GM18499 (cell line): ENCODE results near the gene PATJ.
"Not testable (repeated sequence)": the region's sequence is repeated elsewhere in the genome, so short reads cannot be mapped to it uniquely, and the experiment has no call there.

Experiments
- ATAC-seq: cut with Tn5 transposase; IDR thresholded peaks from one replicate; pipeline ENCODE4 v1.9.1; 2021; ENCODE audit warnings: moderate number of reproducible peaks; ENCODE audit not compliant: insufficient read depth, unreplicated experiment

The PATJ gene

GRCh38 chr1:61746813-61747212 is 4.5 kb downstream of the PATJ start:
- no peak for ATAC-seq

GRCh38 chr1:61748566-61748965 is 6.3 kb downstream of the PATJ start:
- ATAC-seq = no peak

- ATAC-seq = no peak
These were observed 7.3 kb downstream of the PATJ start for GRCh38 chr1:61749574-61749973.

DNA sequence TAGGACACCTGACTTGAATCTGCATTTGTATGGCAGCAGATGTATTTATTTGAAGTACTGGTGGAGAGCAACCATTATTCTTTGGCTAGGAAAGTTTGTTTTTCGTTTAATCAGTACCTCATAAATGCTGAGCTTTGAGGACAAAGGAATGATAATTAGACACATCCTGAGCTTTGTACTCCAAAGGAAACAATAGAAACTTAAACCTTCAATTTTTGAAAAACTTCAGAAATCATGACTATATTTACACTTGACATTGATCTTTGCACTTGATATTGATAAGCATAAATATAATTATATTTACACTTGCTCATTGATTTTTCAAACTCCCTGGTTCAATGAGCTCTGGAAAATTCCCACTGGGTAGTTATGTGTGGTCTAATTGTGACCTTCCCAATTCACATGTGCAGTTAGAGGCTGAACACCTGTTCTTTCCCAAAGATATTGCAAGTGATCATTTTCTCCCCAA is 10.7 kb downstream of the PATJ start:
- ATAC-seq = no peak

DNA sequence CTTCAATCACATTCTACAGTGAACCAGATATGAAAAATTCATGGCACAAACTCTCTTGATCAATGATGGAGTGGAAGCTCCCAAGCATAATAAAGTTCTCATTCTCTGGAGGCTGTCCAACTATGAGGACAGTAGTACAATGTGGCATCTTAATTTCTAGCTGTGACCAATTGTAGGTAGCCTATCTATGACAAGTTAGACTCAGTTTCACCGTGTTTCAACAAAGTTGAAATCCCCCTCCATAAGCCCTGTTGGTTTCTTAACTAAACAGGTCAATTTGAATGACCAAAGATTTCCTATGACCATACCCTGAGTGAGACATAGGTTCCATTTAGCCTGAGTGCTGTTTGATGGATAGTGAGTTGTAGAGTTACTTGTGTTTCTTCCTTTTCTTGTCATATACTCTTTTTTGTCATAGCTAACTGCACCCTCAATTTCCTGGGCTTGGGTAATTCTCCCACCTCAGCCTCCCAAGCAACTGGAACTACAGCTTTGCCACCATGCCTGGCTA is 11.8 kb downstream of the PATJ start:
- no peak for ATAC-seq

DNA sequence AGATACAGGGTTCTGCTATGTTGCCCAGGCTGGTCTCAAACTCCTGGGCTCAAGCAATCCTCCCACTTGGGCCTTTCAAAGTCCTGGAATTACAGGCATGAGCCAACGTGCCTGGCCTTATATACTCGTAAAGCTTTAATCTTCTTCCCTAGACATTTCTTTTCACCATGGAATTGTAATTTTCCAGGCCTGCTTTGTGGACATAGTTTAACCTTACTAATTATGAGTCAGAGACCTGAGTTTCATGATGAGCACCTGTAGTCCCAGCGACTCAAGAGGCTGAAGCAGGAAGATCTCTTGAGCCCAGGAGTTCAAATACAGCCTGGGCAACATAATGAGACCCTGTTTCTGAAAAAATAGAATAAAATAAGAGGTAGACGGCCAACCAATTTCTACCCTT is 12.3 kb downstream of the PATJ start:
- no peak for ATAC-seq

GRCh38 chr1:61756773-61757172 is 14.5 kb downstream of the PATJ start:
- no peak for ATAC-seq

- ATAC-seq = no peak
These were observed 15.7 kb downstream of the PATJ start for GRCh38 chr1:61757950-61758349.

DNA sequence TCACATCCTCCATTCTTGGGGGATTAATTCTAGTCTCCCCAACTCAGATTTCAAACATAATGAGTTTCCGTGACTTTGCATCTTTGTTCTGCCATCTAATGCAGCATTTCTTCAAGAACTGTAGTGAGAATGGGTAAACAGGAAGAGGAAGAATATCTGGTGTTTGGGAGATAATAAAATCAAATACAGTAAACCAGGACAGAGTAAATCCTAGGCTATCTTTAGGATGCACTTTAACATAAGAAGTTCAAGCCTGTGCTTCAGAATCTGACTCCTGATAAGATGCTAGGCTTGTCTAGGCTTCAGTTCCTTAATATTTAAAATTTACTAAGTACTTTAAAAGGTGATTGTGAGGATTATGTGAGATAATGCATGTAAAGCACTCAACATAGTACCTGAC is 27.9 kb downstream of the PATJ start:
- no peak for ATAC-seq

DNA sequence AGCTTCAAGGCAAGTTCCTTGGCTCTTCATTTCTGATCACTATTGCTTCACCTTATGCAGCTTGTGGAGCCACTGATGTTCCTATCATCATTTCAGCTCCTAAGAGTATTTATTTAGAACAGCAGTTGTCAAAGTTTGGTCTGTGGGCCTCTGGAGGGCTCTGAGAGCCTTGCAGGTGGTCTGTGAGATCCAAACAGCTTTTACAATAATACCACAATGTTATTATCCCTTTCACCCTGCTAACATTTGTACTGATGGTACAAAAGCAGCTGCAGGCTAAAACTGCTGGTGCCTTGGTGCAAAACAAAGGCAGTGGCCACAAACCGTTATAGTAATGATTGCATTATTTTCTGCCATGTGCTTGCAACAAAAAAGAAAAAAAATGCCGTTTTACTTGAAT is 33.8 kb downstream of the PATJ start:
- ATAC-seq = no peak

DNA sequence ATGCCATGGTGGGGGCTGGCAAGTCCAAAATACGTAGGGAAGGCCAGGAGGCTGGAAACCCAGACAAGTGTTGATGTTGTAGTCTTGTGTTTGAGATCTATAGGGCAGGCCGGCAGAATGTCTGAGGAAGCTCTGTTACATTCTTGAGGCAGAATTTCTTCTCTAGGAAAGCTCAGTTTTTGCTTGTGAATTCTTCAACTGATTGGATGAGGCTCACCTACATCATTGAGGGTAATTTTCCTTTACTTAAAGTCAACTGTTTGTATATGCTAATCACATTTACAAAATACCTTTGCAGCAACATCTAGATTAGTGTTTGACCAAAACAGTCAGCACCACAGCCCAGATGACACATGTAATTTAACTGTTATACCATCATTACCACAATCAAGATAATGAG is 37.0 kb downstream of the PATJ start:
- ATAC-seq = no peak

GRCh38 chr1:61781151-61781550 is 38.9 kb downstream of the PATJ start:
- ATAC-seq = no peak

DNA sequence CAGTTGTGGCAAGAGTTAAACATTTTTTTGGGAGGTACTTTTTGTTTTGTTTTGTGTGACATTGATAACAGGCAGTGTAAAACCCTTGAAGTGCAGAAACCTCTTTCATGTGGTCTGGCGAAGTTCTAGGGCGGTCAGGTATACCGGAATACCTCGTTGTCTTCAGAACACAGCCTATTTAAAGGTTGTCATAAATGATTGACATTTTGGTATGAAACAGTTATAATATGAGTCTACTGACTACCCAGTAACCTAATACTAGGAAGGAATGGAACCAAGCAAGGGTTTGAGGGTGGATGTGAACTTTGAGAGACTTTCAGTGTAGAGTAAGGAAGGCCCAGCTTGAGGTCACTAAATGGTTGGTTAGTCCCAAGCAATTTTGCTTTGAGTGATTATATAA is 40.5 kb downstream of the PATJ start:
- no peak for ATAC-seq

DNA sequence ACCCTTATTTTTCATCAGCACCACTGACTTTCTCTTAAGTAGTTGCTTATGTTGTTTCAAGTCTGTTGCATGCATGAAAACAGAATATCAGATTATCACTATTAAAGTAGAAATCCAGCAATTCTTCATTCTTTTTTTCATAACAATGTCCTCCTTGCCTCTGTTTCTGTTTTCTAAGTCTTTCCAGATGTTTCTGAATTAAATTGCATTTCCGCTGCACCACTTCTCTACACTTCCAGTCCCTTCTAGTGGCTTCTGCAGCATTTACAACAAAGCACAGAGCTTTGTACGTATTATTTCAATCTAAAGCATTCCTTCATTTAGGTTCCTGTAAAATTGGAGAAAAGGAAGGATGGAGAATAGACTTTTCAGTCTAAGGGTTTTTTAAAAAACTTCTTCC is 42.4 kb downstream of the PATJ start:
- no peak for ATAC-seq

GRCh38 chr1:61790837-61791236 is 48.6 kb downstream of the PATJ start:
- no peak for ATAC-seq

- ATAC-seq = no peak
These were observed 54.9 kb downstream of the PATJ start for GRCh38 chr1:61797045-61797755.

- ATAC-seq = not testable (repeated sequence)
These were observed 58.8 kb downstream of the PATJ start for GRCh38 chr1:61801047-61801446.

DNA sequence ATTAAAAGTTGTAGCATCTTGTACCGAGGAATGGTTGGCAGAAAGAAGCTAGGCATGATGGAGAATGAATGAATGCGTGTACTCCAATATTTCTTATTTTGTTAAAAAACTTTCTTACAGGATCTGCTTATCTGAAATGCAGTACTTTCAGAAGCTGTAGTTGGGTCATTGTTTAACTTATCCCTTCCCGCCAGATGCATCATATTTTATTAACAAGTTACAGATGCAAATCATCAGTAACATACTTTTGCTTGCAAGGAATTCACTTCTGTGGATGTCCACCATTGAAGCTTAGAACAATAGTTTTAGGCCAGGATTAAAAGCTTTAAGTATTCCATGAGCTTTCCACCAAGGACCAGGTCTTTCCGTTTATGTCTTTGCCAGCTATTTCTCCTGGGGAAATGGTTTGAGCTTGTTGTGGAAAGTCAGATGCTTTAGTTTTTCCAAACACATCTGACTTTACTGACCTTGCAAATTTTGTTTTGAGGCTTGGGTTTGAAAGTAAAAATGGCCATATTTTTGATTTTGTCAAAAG is 65.4 kb downstream of the PATJ start:
- no peak for ATAC-seq

DNA sequence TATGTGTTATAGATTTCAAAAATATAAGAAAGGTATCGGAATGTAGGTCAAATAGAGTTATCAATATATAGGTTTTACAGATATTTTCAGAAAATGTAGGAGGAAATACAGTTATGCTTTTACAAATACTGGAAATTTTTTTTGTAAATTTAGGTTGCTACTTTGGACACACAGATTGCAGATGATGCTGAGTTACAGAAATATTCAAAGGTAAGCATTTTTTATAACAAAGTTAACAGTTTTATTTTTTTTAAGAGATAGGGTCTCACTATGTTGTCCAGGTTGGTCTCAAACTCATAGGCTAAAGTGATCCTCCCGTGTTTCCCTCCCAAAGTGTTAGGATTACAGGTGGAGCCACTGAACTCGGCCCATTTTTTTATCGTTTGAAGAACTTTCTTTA is 66.0 kb downstream of the PATJ start:
- no peak for ATAC-seq

DNA sequence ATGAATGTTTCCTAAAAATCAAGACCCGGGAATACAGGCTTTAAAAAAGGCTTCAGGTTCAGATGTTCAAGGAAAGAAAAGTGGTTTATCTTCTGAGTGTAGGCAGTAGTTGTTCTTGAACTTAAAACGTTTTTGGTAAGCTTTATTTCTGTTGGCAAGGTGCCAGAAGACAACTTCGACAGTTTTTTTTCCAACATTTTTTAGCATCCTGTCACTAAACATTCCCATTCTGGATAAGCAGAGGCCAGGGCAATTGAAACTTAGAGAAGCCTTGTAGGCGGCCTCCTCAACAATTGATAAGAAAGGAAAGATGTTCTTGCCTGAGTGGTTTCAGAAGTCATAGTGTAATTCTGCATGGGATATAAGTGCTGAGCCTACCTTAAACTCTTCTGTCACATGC is 66.7 kb downstream of the PATJ start:
- ATAC-seq = no peak

DNA sequence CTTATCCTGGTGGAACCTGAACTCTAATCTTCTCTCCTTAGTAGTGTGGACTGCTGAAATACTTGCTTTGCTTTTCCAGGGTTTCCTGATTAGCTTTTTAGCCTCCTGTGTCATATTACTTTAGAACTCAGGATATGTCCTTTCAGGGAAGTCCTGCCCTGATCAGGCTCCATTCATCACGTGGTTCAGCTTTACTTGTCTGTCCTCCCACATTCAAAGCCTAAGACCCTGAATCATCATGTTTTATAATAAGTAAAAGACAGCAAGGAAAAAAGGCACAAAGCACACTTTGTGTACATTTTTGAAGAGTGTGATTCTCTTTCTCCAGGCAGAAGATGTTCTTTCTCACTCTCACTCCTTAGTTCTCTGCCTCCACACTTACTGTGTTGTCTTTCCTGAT is 70.6 kb downstream of the PATJ start:
- ATAC-seq = no peak

DNA sequence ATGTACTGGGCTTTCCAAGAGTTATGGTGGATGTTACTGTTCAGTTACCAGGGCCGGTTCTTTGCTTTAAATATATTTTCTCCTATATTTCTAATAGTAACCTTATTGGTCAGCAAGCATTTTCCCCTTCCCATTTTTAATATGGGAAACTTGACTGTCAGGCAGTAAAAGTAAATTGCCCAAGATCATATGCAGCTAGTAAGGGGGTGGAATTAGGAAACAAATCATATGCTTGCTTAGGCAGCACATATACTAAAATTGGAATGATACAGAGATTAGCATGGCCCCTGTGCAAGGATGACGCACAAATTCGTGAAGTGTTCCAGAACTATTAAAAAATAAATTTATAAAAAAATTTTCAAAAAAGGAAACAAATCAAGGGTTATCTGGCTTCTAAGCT is 73.9 kb downstream of the PATJ start:
- no peak for ATAC-seq
